Renal pelvis (tissue), 4 donors: ENCODE measurements around the gene DUSP18. TPM values are rescaled to one million over a fixed set of nuclear protein-coding genes. Genes with fewer than 3 reads are reported as not detected.
"Not testable (repeated sequence)": the region's sequence is repeated elsewhere in the genome, so short reads cannot be mapped to it uniquely, and the experiment has no call there.

Experiments
- DNase-seq: peaks from one replicate; pipeline ENCODE4 v3.0.0-alpha.2; 2013
- polyA plus RNA-seq, 3 donors: library from polyadenylated mRNA; unstranded; fragments of 120-200 nt; gene quantifications; one replicate each; pipeline ENCODE4 v1.2.1, GENCODE V29; 2013; ENCODE audit not compliant: insufficient read length in 3 of 3

Gene DUSP18
- polyA plus RNA-seq, 3 donors = 6.0 to 13.5 (median 8.8) TPM

GRCh38 chr22:30680991-30681770 is 13.5 kb upstream of the DUSP18 start:
- DNase-seq = no peak

- DNase-seq = not testable (repeated sequence)
These were observed 12.4 kb upstream of the DUSP18 start for GRCh38 chr22:30679895-30680690.

- DNase-seq = not testable (repeated sequence)
These were observed 8.9 kb upstream of the DUSP18 start for GRCh38 chr22:30676565-30676964.

GRCh38 chr22:30675436-30675835 is 7.8 kb upstream of the DUSP18 start:
- no peak for DNase-seq

- no peak for DNase-seq
These were observed 6.8 kb upstream of the DUSP18 start for GRCh38 chr22:30674482-30674881.

- no peak for DNase-seq
These were observed 5.5 kb upstream of the DUSP18 start for GRCh38 chr22:30673136-30673535.

GRCh38 chr22:30671071-30671470 is 3.4 kb upstream of the DUSP18 start:
- no peak for DNase-seq

GRCh38 chr22:30668386-30668710 is 673 bp upstream of the DUSP18 start:
- DNase-seq = no peak

- DNase-seq = no peak
These were observed 575 bp downstream of the DUSP18 start for GRCh38 chr22:30667107-30667493.

GRCh38 chr22:30665786-30666185 is 1.9 kb downstream of the DUSP18 start:
- DNase-seq = no peak

- DNase-seq = no peak
These were observed 2.4 kb downstream of the DUSP18 start for GRCh38 chr22:30665266-30665665.

GRCh38 chr22:30664798-30665197 is 2.9 kb downstream of the DUSP18 start:
- DNase-seq = no peak

GRCh38 chr22:30662040-30662439 is 5.6 kb downstream of the DUSP18 start:
- DNase-seq = no peak

- no peak for DNase-seq
These were observed 12.1 kb downstream of the DUSP18 start for GRCh38 chr22:30655532-30655931.

GRCh38 chr22:30654361-30654760 is 13.3 kb downstream of the DUSP18 start:
- no peak for DNase-seq

- DNase-seq = no peak
These were observed 14.8 kb downstream of the DUSP18 start for GRCh38 chr22:30652852-30653251.

- no peak for DNase-seq
These were observed 17.1 kb downstream of the DUSP18 start for GRCh38 chr22:30650508-30651116.

GRCh38 chr22:30649430-30650007 is 18.2 kb downstream of the DUSP18 start:
- no peak for DNase-seq

GRCh38 chr22:30648825-30649224 is 18.9 kb downstream of the DUSP18 start:
- no peak for DNase-seq

- no peak for DNase-seq
These were observed 20.1 kb downstream of the DUSP18 start for GRCh38 chr22:30647536-30647935.

GRCh38 chr22:30646518-30647160 is 21.0 kb downstream of the DUSP18 start:
- no peak for DNase-seq
